HG03064 (cell line): ENCODE data around the gene RASGEF1B.

Source experiments
- ATAC-seq: cut with Tn5 transposase; IDR thresholded peaks from one replicate; pipeline ENCODE4 v1.9.1; 2021; ENCODE audit warnings: low read depth; ENCODE audit not compliant: unreplicated experiment

RASGEF1B gene

GRCh38 chr4:81471588-81472280 is at the start of gene RASGEF1B:
Gene RASGEF1B, minus strand, starts transcription at chr4:81471907. Its CDS starts 12,399 bp downstream, at chr4:81459508.
- ATAC-seq = peak; percentile 93

GRCh38 chr4:81519856-81520255 is 48.1 kb upstream of the RASGEF1B start:
- ATAC-seq = no peak

GRCh38 chr4:81519427-81519773 is 47.7 kb upstream of the RASGEF1B start:
- no peak for ATAC-seq

GRCh38 chr4:81518762-81519426 is 47.2 kb upstream of the RASGEF1B start:
- no peak for ATAC-seq

GRCh38 chr4:81516241-81516640 is 44.5 kb upstream of the RASGEF1B start:
- ATAC-seq = no peak

- ATAC-seq = no peak
These were observed 41.2 kb upstream of the RASGEF1B start for GRCh38 chr4:81512757-81513501.

GRCh38 chr4:81512001-81512756 is 40.5 kb upstream of the RASGEF1B start:
- ATAC-seq = no peak

GRCh38 chr4:81510643-81511178 is 39.0 kb upstream of the RASGEF1B start:
- ATAC-seq = no peak

GRCh38 chr4:81509822-81510221 is 38.1 kb upstream of the RASGEF1B start:
- no peak for ATAC-seq

- no peak for ATAC-seq
These were observed 37.5 kb upstream of the RASGEF1B start for GRCh38 chr4:81509191-81509590.

- ATAC-seq = no peak
These were observed 36.9 kb upstream of the RASGEF1B start for GRCh38 chr4:81508411-81509185.

- ATAC-seq = no peak
These were observed 35.8 kb upstream of the RASGEF1B start for GRCh38 chr4:81507530-81507929.

- no peak for ATAC-seq
These were observed 35.0 kb upstream of the RASGEF1B start for GRCh38 chr4:81506731-81507130.

GRCh38 chr4:81505726-81506125 is 34.0 kb upstream of the RASGEF1B start:
- ATAC-seq = no peak

- ATAC-seq = peak; percentile 48
These were observed 33.4 kb upstream of the RASGEF1B start for GRCh38 chr4:81505004-81505598.

- ATAC-seq = no peak
These were observed 32.7 kb upstream of the RASGEF1B start for GRCh38 chr4:81504112-81505003.

GRCh38 chr4:81503586-81503985 is 31.9 kb upstream of the RASGEF1B start:
- ATAC-seq = no peak

GRCh38 chr4:81502564-81502963 is 30.9 kb upstream of the RASGEF1B start:
- ATAC-seq = no peak
